IMR-90 (cell line): ENCODE results near the gene SPAG8.

Experiments used
- CHD1 ChIP-seq: IDR thresholded peaks from 2 replicates; pipeline ENCODE4 v1.6.1; 2012; ENCODE audit warnings: low read depth, low read length, improper control_type of control experiment
- FOS ChIP-seq: fragments of 150-350 bp; IDR thresholded peaks from 2 replicates; pipeline ENCODE4 v1.6.1; 2016; ENCODE audit warnings: low read depth, low read length
- MAFK ChIP-seq: IDR thresholded peaks from 2 replicates; pipeline ENCODE4 v1.6.1; 2012; ENCODE audit warnings: low read depth, low read length, improper control_type of control experiment
- MAZ ChIP-seq: IDR thresholded peaks from 2 replicates; pipeline ENCODE4 v1.6.1; 2012; ENCODE audit warnings: low read depth, mild to moderate bottlenecking, low read length, improper control_type of control experiment, moderate library complexity, borderline replicate concordance
- NFE2L2 ChIP-seq: fragments of 150-350 bp; IDR thresholded peaks from 2 replicates; pipeline ENCODE4 v1.6.1; 2016; ENCODE audit warnings: low read depth, mild to moderate bottlenecking, low read length
- POLR2A ChIP-seq: IDR thresholded peaks from 2 replicates; pipeline ENCODE4 v1.6.1; 2012; ENCODE audit warnings: mild to moderate bottlenecking, low read depth, low read length
- RAD21 ChIP-seq: IDR thresholded peaks from 2 replicates; pipeline ENCODE4 v1.6.1; 2012; ENCODE audit warnings: low read length, improper control_type of control experiment
- RCOR1 ChIP-seq: IDR thresholded peaks from 2 replicates; pipeline ENCODE4 v1.6.1; 2012; ENCODE audit warnings: mild to moderate bottlenecking, low read length, improper control_type of control experiment; ENCODE audit not compliant: insufficient replicate concordance
- RFX5 ChIP-seq: IDR thresholded peaks from 2 replicates; pipeline ENCODE4 v1.8.0; 2012; ENCODE audit warnings: low read depth, mild to moderate bottlenecking, low read length, moderate library complexity
- SMC3 ChIP-seq: fragments of 150-350 bp; IDR thresholded peaks from 2 replicates; pipeline ENCODE4 v1.6.1; 2016; ENCODE audit warnings: low read depth, mild to moderate bottlenecking, antibody characterized with exemption, low read length, moderate library complexity
- TF ChIP-seq, protein P1 (sequence below): conservative IDR thresholded peaks from 2 replicates; pipeline ENCODE4 v1.5.1; 2012; ENCODE audit warnings: mild to moderate bottlenecking, low read depth, low read length, improper control_type of control experiment
- TF ChIP-seq, protein P2 (sequence below): fragments of 150-350 bp; IDR thresholded peaks from 2 replicates; pipeline ENCODE4 v1.6.1; 2017; ENCODE audit warnings: mild to moderate bottlenecking, antibody characterized with exemption, low read length, low read depth

DNA sequence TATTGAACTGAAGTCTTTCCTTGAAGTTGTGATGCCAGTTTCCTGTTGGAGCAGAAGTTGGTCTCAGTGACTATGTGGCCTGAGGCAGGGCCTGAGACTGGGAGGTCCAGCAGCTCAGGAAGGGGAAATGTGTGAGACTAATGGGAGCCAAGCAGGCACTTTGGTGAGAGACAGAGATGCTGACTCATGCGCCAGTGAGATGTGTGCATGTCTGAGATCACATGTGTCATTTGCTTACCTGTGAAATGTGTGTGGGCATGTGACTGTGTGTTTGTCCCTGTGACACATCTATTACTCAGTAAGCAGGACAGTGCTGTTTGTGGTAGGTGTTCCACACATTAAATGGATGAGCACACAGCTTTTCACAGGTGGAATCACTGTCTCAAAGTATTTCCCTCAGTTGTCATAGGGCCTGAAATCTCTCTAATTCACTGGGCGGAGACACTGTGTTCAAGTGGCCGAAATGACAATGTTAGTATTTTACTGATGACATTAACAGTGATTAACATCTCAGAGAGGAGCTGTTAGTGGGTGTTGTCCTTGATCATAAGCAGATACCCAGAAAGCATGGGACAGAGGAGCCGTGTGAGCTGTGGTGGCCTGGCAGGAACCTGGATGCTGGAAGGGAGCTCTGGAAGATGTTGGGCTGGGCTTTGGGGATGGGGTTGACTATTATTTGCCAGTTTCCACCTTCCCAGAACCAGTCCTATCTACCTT lies 13.2 kb downstream of the SPAG8 start:
- TF ChIP-seq, protein P1, sequence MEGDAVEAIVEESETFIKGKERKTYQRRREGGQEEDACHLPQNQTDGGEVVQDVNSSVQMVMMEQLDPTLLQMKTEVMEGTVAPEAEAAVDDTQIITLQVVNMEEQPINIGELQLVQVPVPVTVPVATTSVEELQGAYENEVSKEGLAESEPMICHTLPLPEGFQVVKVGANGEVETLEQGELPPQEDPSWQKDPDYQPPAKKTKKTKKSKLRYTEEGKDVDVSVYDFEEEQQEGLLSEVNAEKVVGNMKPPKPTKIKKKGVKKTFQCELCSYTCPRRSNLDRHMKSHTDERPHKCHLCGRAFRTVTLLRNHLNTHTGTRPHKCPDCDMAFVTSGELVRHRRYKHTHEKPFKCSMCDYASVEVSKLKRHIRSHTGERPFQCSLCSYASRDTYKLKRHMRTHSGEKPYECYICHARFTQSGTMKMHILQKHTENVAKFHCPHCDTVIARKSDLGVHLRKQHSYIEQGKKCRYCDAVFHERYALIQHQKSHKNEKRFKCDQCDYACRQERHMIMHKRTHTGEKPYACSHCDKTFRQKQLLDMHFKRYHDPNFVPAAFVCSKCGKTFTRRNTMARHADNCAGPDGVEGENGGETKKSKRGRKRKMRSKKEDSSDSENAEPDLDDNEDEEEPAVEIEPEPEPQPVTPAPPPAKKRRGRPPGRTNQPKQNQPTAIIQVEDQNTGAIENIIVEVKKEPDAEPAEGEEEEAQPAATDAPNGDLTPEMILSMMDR: no peak
- peak; percentile 57 for TF ChIP-seq FOS
- TF ChIP-seq NFE2L2: peak; percentile 66; the same call in 1 of the 2 replicates
- no peak for TF ChIP-seq POLR2A
- TF ChIP-seq MAZ: no peak
- TF ChIP-seq MAFK: peak; percentile 60; the same call in 1 of the 2 replicates
- TF ChIP-seq, protein P2, sequence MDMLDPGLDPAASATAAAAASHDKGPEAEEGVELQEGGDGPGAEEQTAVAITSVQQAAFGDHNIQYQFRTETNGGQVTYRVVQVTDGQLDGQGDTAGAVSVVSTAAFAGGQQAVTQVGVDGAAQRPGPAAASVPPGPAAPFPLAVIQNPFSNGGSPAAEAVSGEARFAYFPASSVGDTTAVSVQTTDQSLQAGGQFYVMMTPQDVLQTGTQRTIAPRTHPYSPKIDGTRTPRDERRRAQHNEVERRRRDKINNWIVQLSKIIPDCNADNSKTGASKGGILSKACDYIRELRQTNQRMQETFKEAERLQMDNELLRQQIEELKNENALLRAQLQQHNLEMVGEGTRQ: peak; percentile 84
- TF ChIP-seq CHD1: no peak
- no peak for TF ChIP-seq RFX5
- TF ChIP-seq SMC3: no peak
- TF ChIP-seq RAD21: no peak
- TF ChIP-seq RCOR1: no peak
